Loucy (cell line): ENCODE results near the gene SHC1.

ENCODE experiments used
- H2AFZ ChIP-seq: fragments of 200-600 bp; sonication (generic); 2 replicates; pipeline ENCODE4 v1.6.0; 2016; ENCODE audit warnings: antibody characterized with exemption, mild to moderate bottlenecking, low read length, moderate library complexity
- H3F3A ChIP-seq: fragments of 200-600 bp; 2 replicates; pipeline ENCODE4 v1.6.0; 2016; ENCODE audit warnings: antibody characterized with exemption, low read depth, mild to moderate bottlenecking
- H3K27me3 ChIP-seq: fragments of 200-600 bp; sonication (generic); 2 replicates; pipeline ENCODE4 v1.6.1; 2014; ENCODE audit warnings: low read length, mild to moderate bottlenecking; ENCODE audit not compliant: insufficient read depth, poor library complexity, severe bottlenecking
- H3K36me3 ChIP-seq: fragments of 200-600 bp; sonication (generic); 2 replicates; pipeline ENCODE4 v1.6.1; 2016; ENCODE audit warnings: low read length; ENCODE audit not compliant: insufficient read depth
- H3K4me1 ChIP-seq: fragments of 200-600 bp; sonication (generic); 2 replicates; pipeline ENCODE4 v1.5.1; 2014; ENCODE audit warnings: low read length, mild to moderate bottlenecking; ENCODE audit not compliant: insufficient read depth, poor library complexity, severe bottlenecking
- H3K4me2 ChIP-seq: fragments of 200-600 bp; sonication (generic); 2 replicates; pipeline ENCODE4 v1.6.0; 2014; ENCODE audit warnings: antibody characterized with exemption, low read length, low read depth, mild to moderate bottlenecking; ENCODE audit not compliant: poor library complexity, severe bottlenecking
- H3K4me3 ChIP-seq: fragments of 200-600 bp; sonication (generic); 2 replicates; pipeline ENCODE4 v1.5.1; 2014; ENCODE audit warnings: low read length, mild to moderate bottlenecking, mixed read lengths; ENCODE audit not compliant: poor library complexity, severe bottlenecking
- H3K79me2 ChIP-seq: fragments of 200-600 bp; sonication (generic); 2 replicates; pipeline ENCODE4 v1.6.1; 2014; ENCODE audit warnings: low read length; ENCODE audit not compliant: insufficient read depth
- H3K9ac ChIP-seq: fragments of 200-600 bp; sonication (generic); 2 replicates; pipeline ENCODE4 v1.6.0; 2014; ENCODE audit warnings: mild to moderate bottlenecking, low read depth, low read length, moderate library complexity; ENCODE audit not compliant: poor library complexity, severe bottlenecking
- H3K9me2 ChIP-seq: fragments of 200-600 bp; sonication (generic); replicated peaks from 2 replicates; pipeline ENCODE4 v1.6.1; 2016; ENCODE audit warnings: low read depth, low read length, mixed read lengths
- H3K9me3 ChIP-seq: fragments of 200-600 bp; sonication (generic); 2 replicates; pipeline ENCODE4 v1.6.1; 2014; ENCODE audit warnings: mild to moderate bottlenecking, antibody characterized with exemption, low read length, low read depth; ENCODE audit not compliant: insufficient read depth
- H4K20me1 ChIP-seq: fragments of 200-600 bp; sonication (generic); 2 replicates; pipeline ENCODE4 v1.6.0; 2014; ENCODE audit warnings: antibody characterized with exemption, low read length, mild to moderate bottlenecking; ENCODE audit not compliant: insufficient read depth, poor library complexity, severe bottlenecking
- EZH2phosphoT487 ChIP-seq: fragments of 200-600 bp; IDR thresholded peaks from 2 replicates; pipeline ENCODE4 v1.6.1; 2018; ENCODE audit warnings: antibody characterized with exemption, mild to moderate bottlenecking, moderate library complexity, borderline replicate concordance
- TF ChIP-seq, protein P1 (sequence below): fragments of 200-600 bp; sonication (generic); conservative IDR thresholded peaks from 2 replicates; pipeline ENCODE4 v1.5.1; 2014; ENCODE audit warnings: mild to moderate bottlenecking, antibody characterized with exemption, low read length

Gene SHC1

DNA sequence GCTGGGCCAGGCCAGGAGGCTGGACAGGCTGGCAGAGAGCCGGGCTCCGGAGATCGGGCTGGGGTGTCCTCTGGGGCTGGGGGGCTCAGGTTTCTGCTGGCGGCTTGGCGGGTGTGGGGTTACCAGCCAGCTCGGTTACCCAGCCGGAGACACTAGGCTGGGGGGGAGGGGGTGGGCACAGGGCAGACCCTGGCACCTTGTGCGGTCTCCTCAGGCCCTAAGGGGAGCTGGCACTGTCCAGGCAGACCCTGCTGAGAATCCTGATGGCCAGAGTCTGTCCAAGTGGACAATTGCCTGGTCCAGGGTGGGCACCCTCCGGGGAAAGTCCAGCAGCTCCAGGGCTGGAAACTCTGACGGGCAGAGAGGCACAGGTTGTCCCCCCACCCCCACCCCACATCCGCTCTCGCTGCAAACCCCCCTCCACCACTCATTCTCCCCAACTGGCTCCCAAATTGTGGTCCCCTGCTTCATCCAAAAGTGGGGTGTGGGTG, 38.7 kb upstream of the SHC1 start:
- Histone ChIP-seq H3K4me2 (no peak overlapping the region), H4K20me1 (no peaks in the 10 kb centered on the region), H3K27me3 (no peaks in the 10 kb centered on the region), H3K9me2 (no peaks in the 10 kb centered on the region), H3K4me3 (no peak overlapping the region), H3F3A (no peaks in the 10 kb centered on the region), H3K79me2 (no peaks in the 10 kb centered on the region), H3K9ac (no peak overlapping the region), H2AFZ (no peak overlapping the region), H3K4me1 (peaks cover 69% of the 10 kb centered on the region), H3K9me3 (no peaks in the 10 kb centered on the region), H3K36me3 (no peaks in the 10 kb centered on the region)
- TF ChIP-seq, protein P1, sequence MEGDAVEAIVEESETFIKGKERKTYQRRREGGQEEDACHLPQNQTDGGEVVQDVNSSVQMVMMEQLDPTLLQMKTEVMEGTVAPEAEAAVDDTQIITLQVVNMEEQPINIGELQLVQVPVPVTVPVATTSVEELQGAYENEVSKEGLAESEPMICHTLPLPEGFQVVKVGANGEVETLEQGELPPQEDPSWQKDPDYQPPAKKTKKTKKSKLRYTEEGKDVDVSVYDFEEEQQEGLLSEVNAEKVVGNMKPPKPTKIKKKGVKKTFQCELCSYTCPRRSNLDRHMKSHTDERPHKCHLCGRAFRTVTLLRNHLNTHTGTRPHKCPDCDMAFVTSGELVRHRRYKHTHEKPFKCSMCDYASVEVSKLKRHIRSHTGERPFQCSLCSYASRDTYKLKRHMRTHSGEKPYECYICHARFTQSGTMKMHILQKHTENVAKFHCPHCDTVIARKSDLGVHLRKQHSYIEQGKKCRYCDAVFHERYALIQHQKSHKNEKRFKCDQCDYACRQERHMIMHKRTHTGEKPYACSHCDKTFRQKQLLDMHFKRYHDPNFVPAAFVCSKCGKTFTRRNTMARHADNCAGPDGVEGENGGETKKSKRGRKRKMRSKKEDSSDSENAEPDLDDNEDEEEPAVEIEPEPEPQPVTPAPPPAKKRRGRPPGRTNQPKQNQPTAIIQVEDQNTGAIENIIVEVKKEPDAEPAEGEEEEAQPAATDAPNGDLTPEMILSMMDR, result no peak

DNA sequence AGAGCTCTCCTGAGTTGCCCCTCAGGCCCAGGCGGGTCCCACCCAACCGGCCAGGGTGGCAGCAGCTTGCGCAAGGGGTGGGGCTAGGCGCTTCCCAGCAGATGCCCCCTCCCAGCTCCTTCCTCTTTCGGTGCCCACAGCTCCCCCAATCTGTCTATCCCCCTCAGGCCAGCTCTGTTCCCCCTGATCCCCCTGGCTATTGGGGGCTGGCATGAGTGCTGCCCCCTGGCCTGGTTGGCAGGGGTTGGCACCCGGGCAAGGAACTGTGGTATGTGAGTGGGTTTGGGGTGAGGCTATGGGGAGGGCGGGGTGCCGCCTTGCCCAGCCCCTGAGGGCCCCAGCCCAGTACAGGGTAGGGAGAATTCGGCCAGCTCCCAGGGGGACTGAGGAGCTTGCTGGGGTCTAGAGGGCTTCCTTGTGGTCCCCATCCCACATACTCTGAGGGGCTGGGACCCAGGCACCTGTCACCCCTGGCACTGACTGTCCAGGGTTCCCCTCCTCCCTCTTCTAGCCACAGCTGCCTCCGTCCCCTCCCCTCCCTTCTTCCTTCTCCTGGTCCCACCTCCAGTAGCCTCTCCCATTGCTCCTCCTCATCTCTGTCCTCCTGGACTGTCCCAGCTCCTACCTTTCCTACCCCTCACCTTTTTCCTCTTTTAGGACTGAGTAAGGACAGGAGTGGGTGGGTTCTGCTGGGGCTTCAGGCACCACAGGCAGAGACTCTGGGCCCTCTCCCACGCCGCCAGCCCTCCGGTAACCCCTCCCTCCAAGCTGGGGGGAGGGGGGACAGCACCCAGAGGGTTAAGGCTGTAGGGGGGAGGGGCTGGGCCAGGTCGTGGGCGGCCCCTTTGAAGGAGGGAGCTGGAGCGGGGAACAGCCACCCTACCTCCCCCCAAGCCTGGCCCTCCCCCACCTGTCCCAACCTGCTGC, 37.7 kb upstream of the SHC1 start:
- Histone ChIP-seq H3K4me2 (no peak overlapping the region), H3K9me3 (no peaks in the 10 kb centered on the region), H3K27me3 (no peaks in the 10 kb centered on the region), H3F3A (no peaks in the 10 kb centered on the region), H3K9ac (no peak overlapping the region), H3K4me3 (no peak overlapping the region), H3K9me2 (no peaks in the 10 kb centered on the region), H4K20me1 (no peaks in the 10 kb centered on the region), H3K79me2 (no peaks in the 10 kb centered on the region), H2AFZ (no peak overlapping the region), H3K4me1 (peaks cover 64% of the 10 kb centered on the region), H3K36me3 (no peaks in the 10 kb centered on the region)
- no peak for TF ChIP-seq EZH2phosphoT487
- TF ChIP-seq, protein P1, result no peak

DNA sequence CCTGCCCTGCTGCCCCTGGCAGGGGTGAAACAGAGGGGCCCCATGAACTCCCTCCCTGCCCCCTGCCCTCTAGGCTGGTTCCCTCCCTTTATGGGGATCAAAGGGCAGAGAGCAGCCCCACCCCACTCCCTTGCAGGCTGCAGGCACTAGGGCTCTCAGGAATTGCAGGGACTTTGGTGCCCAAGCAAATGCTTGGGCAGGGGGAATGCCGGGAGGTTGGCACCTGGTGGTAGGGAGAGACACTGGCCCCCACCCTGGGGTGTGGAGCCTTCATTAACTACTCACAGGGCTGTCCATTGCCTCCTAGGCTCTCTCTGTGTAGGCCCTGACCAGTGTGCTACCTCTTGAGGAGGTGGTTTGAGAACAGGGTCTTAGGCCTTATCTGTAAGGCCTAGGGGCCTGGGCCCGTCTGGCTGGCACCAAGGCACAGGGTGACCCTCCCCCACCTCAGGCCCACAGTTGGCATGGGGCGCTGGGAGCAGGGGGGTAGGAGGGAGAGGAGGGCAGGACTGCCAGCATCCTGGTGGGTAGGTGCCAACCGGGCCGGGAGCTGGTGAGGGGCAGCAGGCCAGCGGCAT, 36.8 kb upstream of the SHC1 start:
- Histone ChIP-seq H3K79me2 (no peaks in the 10 kb centered on the region), H3K9me3 (no peaks in the 10 kb centered on the region), H4K20me1 (no peaks in the 10 kb centered on the region), H3K27me3 (no peaks in the 10 kb centered on the region), H3K9me2 (no peaks in the 10 kb centered on the region), H3K4me2 (no peak overlapping the region), H3K4me1 (peaks cover 55% of the 10 kb centered on the region), H3F3A (no peaks in the 10 kb centered on the region), H3K9ac (no peak overlapping the region), H2AFZ (no peak overlapping the region), H3K36me3 (no peaks in the 10 kb centered on the region), H3K4me3 (no peak overlapping the region)
- TF ChIP-seq, protein P1, result no peak
- no peak for TF ChIP-seq EZH2phosphoT487
